ENCODE data around the gene ELK3.

DNA sequence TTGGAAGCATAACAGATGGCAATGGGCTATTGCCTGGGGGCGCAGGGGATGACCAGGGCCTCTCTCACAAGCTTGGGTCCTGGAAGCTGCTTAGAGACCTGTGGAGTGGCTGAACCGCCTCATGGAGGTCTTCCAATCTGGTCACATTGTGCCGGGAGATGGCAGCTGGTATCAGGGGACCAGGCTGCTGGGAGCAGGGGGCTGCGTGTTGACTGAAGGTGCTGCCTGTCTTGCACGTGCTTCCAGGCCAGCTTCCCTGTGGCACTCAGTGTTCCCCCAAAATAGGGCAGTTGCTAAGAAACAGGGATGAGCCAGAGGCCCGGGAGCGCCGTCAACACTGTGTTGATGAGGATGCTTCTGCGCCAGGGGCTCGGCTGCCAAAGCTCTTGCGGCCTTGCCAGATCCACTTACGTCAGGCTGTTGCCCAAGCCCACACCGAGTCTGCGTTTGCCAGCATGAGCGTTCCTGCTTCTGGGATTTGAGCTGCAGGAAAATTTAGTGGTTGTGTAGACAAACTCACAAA, 39.8 kb downstream of the ELK3 start:
- no peak for TF ChIP-seq CTCF (IDR thresholded peaks at IDR 0.05)
- no peak for TF ChIP-seq POLR2A (IDR thresholded peaks at IDR 0.05)

All from lower leg skin (tissue), 3 donors.